DMS114 treated with DMSO at 0.1 percent for 48 hours (cell line): Measurements from ENCODE around the gene PPIA.

Experiments
- DNase-seq: peaks from one replicate; lab custom pipeline; 2025; ENCODE audit not compliant: unreplicated experiment; lab: John Stamatoyannopoulos, UW

PPIA gene

DNA sequence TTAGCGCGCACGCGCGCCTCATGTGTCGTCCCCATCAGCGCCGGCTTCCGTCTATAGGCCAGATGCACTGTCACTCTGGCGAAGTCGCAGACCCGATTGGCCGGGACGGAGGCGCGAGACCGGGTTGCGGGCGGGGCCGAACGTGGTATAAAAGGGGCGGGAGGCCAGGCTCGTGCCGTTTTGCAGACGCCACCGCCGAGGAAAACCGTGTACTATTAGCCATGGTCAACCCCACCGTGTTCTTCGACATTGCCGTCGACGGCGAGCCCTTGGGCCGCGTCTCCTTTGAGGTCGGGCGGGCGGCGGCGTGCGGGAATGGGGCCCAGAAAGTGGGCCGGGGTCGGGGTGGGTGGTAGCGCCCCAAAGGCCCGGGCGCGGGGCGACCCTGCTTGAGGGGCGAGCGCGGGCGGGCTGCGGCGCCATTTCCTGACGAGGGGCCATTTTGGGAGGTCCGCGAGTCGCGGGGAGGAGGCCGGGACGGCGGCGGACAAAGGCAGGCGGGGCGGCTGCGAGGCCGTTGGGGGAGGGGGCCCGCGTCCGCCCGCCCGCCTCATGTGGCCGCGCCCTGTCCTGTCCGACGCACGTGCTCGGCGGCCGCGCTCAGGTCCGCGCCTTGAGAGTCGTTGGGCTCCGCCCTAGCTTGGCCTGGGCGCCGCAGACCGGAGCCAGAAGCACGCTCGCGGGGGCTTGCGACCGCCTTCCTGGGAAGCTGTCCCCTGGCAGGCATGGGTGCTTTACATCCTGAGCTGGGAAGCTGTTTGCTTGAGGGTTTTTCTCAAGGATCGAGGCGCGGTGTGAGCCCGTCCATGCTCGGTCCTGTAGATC, at the start of gene PPIA:
Gene PPIA, plus strand, starts transcription at position 178 of the 825 bp plus-strand sequence. Its CDS starts 44 bp downstream, at position 222.
- peak; percentile 95 for DNase-seq

DNA sequence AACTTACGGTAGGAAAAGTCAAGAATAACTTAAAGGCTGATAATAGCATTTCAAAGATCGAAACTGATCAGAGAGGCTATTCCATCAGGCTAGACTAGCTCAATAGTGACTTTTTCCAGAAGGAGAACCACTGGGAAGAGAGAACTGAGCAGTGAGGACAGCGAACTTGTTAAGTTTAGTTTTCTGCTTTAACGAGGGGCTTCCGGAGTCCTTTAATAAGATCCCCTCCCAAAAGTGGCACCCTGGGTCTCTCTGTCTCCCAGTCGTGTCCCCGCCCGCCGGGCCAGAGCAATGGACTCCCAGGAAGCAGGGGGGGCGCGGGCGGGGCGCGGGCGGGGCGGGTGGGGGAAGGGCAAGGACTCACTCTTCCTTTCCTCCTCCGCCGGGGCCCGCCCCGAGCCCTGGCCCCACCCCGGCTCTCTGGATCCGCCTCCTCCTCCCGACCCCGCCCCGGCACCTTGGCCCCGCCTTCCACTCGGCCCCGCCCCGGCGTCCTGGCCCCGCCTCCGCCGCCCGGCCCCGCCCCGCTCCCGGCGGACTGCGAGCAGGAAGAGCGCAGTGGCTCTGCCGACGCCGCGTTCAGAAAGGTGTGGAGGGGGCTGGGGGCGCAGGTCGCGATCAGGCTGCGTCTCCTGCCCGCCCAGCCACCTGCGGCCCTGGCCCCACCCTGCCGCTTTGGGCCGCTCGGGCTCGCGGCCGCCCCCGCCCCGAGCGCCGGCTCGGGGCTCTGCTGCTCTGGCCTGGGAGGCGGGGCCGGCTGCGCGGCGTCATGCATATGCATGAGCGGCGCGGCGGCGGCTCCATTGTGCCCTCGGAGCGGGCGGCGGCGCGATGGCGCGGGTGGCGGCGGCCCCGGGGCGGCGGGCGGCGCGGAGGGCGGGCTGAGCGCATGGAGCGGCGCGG, 48.2 kb upstream of the PPIA start, which contains the start of gene ZMIZ2:
Gene ZMIZ2, plus strand, starts transcription at position 803 of the 903 bp plus-strand sequence. CDS start 7,403 bp downstream, outside the sequence.
- peak; percentile 66 for DNase-seq

DNA sequence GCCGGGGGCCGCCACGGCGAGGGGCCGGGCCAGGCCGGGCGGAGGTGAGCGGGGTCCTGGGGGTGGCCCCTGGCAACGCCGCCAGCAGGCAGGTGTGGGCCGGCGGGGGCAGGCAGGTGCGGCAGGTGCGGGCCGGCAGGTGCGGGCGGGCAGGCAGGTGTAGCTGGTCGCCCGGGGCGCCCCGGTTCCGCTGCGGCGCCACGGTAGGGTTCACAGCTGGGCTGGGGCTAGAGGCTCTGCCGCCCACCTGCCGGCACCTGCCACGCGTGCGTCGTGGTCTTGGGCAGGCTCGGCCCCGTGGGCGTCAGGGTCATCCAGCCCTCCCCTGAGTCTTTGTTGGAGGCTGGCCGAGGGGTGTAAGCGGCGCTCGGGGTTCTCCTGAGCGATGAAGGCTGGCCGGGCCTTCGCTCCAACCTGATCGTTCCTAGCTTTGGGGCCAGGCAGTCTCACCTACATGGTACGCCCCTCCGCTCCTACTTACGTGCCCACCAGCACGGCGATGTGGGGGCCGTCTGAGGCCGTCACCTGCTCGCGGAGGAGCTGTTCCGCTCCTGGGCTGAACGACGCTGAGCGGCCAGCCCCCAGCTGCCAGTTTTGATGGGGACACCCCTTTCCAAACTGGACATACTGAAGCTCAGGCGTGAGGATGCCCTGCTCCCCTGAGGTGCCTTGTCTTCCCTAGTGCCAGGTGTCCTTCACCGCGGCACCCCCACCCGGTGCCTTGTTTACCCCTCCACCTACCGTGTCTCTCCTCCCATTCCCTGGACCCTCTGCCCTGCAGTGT, 47.3 kb upstream of the PPIA start:
- DNase-seq: no peak

DNA sequence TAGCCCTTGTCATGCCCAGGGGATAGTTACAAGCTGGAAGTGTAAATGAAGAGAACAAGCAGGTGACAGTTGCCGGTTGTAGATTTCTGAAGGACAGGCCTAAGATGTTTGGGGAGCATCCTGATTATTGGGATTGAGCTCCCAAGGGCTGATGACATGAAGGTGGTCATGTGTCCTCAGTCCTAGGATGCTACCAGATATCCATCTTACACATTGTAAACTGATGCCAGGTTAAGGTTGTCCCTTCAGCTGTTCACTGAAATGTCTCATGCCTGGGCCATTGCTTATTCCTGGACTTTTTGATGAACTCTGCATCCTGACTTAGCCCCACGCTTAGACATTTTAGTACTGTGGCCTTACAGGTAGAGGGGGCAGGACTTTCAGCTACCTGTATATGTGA, 46.5 kb upstream of the PPIA start:
- DNase-seq: no peak

DNA sequence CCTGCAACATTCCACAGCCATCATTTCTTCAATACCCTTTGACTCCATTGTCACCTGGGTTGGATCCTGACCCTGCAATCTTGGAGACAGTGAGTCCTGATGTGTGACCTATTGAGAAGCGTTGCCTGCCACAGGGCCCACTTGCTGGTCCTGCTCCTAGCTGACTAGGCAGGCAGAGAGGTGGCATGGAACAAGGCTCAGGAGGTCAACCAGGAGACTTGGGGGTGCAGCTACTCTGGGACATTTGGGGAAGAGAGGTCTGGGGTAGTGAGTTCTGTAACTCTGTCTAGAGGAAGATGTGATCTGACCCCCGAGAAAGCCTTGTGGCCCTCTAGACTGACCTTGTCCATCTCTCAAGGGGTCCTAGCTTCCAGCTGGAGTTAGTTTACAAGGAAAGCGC, 46.1 kb upstream of the PPIA start:
- no peak for DNase-seq

DNA sequence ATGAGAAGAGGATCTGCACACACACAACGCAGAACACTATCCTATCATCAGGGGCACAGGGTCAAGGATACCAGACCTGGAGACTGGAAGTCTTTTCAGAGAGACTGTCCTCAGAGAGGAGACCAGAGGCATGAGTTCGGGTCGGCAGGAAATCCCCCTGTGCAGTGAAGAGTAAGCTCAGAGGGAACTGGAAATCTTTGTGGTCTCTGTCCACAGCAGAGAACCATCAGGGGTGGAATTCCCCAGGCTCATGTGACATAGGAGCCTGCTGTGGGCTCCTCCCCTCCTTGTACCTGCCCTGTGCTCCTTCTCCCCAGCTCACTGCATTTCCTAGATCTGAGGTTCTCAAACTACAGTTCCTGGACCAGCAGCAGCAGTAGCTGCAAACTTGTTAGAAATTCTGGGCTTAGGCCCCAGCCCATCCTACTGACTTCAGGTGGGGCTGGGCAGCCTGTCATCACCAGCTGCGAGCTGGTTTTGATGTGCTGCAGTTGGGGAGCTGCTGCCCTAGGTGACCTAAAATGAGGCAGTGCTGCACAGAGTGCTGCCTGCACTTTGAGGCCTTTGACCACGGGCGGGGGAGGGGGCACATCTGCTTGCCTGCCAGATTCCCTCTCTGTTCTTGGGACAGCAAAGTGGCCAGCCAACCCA, 45.4 kb upstream of the PPIA start:
- no peak for DNase-seq

DNA sequence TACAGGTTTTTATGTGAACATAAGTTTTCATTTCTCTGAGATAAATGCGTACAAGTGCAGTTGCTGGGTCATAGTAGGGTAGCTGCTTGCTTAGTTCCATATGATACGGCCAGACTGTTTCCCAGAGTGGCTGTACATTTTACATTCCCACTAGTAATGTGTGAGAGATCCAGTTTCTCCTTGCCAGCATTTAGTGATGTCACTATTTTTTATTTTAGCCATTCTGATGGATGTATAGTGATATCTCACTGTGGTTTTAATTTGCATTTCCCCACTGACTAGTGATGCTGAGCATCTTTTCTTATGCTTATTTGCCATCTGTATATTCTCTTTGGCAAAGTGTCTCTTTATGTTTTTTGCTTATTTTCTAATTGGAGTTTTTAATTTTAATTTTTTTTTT, 43.7 kb upstream of the PPIA start:
- no peak for DNase-seq

DNA sequence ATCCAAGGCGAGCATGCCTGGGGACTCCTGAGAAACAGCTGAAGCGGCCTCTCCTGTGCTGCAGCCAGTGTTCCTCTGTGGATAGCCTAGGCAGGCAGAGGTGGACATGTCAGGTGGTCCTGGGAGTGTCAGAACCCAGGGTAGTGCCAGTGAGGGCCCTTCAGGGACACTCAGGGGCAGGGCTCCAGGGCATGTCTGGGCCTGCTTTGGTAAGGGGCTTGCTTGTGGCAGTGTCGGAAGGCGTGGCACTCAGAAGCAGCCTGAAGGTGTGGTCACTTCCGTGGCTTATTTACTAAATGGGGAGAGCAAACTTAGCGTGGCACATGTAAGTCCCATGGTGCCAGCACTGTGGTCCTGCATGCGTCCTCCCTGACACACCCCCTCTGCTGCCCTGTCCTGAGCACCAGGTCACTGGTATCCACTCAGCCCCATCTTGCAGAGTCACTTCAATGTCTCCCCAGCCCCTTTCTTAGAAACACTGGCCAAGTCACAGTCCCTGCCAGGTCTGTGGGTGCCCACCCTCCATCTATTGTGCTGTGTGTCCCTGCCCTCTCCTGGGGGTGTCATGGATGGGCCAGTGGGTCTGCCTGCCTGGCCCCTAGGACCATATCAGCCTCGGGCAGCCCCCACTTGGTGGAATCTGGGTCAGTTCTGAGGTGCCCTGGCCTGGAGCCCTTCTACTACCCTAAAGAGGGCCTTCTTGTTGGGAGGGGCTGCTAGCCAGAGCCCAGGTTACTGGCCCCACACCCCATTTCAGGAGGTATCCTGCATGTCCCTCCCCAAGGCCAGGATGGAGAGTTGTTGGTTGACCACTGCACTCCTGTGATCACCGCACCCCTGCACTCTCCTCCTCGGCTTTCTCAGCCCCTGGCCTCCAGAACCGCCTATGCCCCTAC, 41.4 kb upstream of the PPIA start:
- no peak for DNase-seq

DNA sequence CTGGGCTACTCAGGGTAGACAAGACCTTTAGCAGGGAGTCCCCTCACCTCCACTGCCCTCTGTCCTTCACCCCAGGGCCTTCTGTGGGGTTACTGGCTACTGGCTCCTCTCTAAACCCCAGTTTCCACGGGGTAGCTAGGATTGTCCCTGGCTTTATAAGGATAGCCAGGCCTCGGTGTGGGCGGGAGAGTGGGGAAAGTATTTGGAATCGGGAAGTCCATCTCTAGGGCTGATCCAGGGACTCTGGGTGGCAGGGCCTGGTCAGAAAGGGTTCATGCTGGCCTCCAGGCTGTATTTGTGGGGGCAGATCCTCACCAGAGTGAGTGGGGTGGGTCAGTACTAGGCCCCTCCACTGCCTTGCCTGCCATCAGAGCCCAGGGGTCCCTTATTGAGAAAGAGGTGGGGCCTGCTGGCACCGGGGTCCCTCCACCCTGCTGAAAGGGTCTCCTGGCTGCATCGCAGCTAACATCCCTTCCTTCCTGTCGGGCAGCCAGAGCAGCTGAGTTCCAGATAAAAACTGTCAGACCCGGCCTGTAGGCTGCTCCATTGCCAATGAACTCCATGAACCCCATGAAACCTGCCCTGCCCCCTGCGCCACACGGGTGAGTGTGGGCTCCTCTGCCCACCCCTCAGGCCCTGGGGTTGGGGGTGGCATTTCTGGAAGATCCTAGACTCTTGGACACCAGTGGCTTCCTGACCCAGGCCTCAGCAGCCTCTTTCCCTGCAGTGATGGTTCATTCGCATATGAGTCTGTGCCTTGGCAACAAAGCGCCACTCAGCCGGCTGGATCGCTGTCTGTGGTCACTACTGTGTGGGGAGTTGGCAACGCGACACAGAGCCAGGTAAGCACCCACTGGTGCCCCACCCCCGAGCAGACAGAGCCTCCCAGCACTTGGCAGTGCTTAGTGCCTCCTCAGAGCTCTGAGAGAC, 40.5 kb upstream of the PPIA start:
- DNase-seq: no peak

DNA sequence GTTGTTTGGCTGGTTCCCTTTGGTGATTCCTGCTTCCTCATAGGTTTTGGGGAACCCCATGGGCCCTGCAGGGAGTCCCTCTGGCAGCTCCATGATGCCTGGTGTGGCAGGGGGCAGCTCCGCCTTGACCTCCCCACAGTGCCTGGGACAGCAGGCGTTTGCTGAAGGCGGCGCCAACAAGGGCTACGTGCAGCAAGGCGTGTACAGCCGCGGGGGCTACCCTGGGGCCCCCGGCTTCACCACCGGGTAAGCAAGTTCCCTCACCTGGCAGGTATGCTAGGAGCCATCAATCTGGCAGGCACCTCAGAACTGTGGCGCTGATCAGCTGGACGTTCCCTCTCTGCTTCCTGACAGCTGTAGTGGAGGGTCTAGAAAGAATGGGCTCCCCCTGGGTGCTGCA, 39.6 kb upstream of the PPIA start:
- DNase-seq: no peak

DNA sequence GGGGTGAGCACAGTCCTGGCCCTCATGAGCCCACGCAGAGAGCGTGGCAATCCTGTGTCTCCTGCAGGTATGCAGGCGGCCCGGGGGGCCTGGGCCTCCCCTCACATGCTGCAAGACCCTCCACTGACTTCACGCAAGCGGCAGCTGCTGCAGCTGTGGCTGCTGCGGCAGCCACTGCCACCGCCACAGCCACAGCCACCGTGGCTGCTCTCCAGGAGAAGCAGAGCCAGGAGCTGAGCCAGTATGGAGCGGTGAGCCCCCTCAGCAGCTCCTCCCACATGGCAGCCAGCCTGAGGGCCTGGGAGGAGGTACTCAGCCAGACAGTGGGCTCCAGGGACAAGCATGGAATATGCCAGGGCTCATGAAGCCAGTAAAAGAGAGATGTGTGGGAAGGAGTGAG, 39.2 kb upstream of the PPIA start:
- DNase-seq: no peak

DNA sequence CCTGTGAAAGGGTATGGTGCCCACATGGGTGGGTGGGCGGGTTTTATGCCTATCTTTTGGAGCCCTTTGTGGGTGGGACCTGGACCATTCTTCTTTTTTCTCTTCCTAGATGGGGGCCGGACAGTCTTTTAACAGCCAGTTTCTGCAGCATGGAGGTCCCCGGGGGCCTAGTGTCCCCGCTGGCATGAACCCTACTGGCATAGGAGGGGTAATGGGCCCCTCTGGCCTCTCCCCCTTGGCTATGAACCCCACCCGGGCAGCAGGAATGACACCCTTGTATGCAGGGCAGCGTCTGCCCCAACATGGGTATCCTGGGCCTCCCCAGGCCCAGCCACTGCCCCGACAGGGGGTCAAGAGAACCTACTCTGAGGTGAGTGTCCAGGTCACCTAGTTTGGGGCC, 38.7 kb upstream of the PPIA start:
- no peak for DNase-seq

DNA sequence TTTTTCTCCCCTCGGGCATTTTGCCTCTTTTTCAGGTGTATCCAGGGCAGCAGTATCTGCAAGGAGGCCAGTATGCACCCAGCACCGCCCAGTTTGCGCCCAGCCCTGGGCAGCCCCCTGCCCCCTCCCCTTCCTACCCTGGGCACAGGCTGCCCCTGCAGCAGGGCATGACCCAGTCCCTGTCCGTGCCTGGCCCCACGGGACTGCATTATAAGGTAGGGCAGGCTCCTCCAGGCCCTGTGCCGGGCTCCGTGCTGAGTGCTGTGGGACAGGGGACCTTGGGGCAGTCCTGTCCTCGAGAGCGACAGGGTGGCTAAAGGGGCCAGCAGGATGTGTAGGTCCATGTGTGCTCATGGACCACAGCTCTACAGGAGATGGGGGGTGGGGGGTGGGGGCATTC, 37.2 kb upstream of the PPIA start:
- DNase-seq: no peak

DNA sequence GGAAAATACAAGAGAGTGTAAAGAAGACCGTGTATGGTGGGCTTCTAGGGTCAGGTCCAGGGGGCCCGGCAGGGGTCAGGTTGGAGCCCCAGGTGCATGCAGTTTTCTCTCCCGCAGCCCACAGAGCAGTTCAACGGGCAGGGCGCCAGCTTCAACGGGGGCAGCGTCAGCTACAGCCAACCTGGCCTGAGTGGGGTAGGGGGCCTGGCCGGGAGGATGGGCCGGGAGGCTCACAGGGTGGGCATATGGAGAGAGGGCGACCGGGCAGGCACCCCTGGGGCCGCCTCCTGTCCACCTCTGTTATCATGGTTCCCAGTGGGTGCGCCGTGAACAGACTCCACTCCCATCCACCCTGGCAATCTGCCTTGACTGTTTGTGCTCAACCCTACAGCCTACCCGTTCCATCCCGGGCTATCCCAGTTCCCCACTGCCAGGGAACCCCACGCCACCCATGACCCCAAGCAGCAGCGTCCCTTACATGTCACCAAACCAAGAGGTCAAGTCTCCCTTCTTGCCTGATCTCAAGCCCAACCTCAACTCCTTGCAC, 36.4 kb upstream of the PPIA start:
- DNase-seq: no peak

DNA sequence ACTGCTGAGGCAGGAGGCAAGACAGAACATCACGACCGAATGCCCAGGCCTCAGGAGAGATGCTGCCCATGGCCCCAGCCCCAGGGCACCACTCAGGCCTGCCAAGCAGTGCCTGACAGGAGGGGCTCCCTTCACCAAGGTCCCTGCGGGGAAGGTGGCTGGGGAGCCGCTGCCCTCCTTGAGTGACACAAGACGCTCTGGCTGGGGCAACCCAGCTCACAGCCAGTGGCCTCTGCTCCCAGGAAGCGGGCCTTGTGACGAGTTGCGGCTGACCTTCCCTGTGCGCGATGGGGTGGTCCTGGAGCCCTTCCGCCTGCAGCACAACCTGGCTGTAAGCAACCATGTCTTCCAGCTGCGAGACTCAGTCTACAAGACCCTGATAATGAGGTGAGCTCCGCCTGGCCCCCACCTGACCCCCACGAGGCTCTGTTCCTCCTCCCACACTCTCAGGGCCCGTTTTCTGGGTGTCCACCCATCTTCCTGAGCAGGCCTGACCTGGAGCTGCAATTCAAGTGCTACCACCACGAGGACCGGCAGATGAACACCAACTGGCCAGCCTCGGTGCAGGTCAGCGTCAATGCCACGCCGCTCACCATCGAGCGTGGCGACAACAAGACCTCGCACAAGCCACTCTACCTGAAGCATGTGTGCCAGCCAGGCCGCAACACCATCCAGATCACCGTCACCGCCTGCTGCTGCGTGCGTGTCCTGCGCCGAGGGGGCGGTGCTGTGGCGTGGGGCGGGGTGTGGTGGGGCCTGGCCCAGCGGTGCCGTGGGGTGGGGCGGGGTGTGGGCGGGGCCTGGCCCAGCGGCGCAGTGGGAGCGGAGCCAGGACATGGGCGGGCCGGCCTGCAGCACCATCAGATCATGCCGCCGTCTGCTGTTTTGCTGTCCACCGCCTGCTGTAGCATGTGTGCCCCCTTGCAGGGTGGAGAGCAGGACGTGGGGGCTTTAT, 35.0 kb upstream of the PPIA start:
- DNase-seq: no peak

DNA sequence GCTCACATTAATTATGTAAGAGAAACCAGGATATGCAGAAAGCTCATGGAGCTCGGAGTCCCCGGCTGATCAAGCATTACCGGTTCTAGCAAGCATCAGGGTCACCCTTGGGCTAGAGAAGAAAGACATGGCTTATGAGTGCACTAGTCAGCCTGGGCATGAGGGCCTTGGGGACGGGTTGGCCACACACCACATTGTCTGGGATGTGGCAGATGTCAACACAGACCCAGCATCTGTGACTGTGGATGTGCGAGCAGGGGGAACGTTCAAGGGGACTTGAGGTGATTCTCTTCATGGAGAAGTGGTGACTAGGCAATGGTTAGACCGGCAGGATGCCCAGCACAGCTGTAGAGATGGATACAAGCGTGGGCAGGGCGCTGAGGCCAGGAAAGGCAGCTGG, 34.2 kb upstream of the PPIA start:
- no peak for DNase-seq
